GM12874 (cell line): ENCODE results near the gene CPVL.

Source experiments
- CTCF ChIP-seq: IDR thresholded peaks from 2 replicates; pipeline ENCODE4 v1.5.1; 2011; ENCODE audit warnings: low read depth, mild to moderate bottlenecking, control low read depth, low read length, moderate library complexity; ENCODE audit not compliant: insufficient read depth

Gene CPVL

DNA sequence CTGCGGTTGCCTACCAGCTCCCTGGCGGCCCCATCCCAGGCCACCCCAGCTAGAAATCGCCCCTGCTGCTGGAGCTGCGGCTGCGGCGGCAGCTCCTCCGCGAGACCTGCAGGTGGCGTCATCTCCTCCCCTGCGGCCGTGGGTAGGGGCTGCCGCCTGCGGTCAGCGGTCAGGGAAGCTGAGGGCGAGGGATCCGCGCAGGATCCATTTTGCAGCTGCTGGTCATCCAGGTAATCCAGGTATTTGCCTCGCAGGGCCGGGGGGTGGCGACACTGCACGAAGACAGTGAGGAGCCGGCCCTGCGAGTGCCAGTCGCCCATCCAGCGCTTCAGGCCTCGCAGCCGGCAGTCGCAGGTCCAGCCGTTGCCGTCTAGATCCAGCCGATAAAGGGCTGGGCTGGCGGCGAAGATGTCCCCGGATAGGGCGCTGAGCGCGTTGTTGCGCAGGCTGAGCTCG is 189.7 kb downstream of the CPVL start:
- peak; percentile 31; the same call in 1 of the 2 replicates for TF ChIP-seq CTCF

GRCh38 chr7:28955718-28956607 is 190.4 kb downstream of the CPVL start:
- peak; percentile 53 for TF ChIP-seq CTCF

GRCh38 chr7:28955356-28955717 is 191.0 kb downstream of the CPVL start:
- TF ChIP-seq CTCF, result no peak

DNA sequence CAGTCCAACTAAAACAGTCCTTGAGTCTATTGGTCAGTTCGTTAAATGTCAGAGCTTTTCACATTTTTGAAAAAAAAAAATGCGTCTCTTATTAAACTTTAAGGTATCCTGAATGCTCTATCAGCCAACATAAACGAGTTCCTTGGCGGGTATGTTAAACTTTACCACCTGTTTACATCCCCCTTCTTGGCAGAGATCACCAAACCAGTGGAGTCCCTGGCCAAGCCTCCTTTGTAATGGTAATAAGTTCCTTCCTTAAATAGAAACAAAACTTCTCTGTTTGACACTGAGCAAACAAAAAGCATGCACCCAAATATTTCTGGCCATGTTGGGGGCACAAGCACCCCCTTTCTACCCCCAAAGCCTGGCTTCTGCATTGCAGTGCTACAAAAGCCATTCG is 191.4 kb downstream of the CPVL start:
- no peak for TF ChIP-seq CTCF

GRCh38 chr7:28954471-28954870 is 191.9 kb downstream of the CPVL start:
- no peak for TF ChIP-seq CTCF

GRCh38 chr7:28953633-28954032 is 192.7 kb downstream of the CPVL start:
- no peak for TF ChIP-seq CTCF
